Heart left ventricle (tissue), 13 donors: ENCODE data around the gene TBL1X.

Source experiments
- POLR2A ChIP-seq, 2 donors: fragments of 450-650 bp; IDR thresholded peaks; one replicate each; pipeline ENCODE4 v1.6.1; 2017; ENCODE audit warnings: antibody characterized with exemption in 2 of 2, mild to moderate bottlenecking in 2 of 2, moderate library complexity in 2 of 2
- TF ChIP-seq, protein P1 (sequence below), 12 donors: fragments of 200-600 bp; sonication (generic) in 4 of 12; IDR thresholded peaks; one replicate each; pipeline versions ENCODE4 v1.5.0 to v1.8.0; 2018 to 2022; ENCODE audit warnings: antibody characterized with exemption in 12 of 12, mild to moderate bottlenecking in 5 of 12
- donor health status: ischemic (EF 13 %, LVEDD 7.1; RV severe dilation, severe dysfunction).
- donor health status: DM: no; HTN: yes; CAD: no.
- donor health status: DM: no; HTN: no; CAD: no.
- donor health status: ischemic (EF 25% LVEDD 6.9; RV normal size, moderate dysfunction).
- donor health status: ischemic (EF 25% LVEDD 5.7; RV mildly dilated, moderate dysfunction).
- donor health status: ischemic (EF 35%, LVEDD 5.7; RV mildly dilated, moderate dysfunction).
- donor health status: nonischemic (EF 11% LVEDD 7.7; RV severe dilation, severe dysfunction).
- donor health status: DM: yes; HTN: yes; CAD: no.
- donor health status: PGD.
- donor health status: ischemic (EF 29% LVEDD 5.4; RV normal size, mild dysfunction).
- donor health status: nonischemic (EF 23%, LVEDD 6.1; RV moderate dilation, normal function).

DNA sequence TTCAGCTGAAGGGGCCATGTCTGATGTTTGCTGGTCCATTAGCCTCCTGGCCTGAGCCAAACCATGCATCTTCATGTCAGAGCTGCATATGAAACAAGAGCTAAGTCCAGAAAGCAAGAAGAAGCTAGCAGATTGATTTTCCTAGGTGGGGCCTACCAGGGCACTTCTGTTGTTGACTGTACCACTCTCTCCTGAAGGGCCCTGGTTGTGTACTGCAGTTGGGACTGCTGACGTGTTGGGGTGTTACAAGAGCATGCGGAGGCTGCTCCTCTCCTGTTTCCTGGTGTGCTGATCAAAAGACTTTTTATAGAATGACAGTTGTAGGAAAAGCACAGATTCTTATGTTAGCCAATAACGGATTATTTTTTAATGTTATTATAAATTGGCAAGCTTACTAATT lies 145.1 kb downstream of the TBL1X start:
- TF ChIP-seq, protein P1, sequence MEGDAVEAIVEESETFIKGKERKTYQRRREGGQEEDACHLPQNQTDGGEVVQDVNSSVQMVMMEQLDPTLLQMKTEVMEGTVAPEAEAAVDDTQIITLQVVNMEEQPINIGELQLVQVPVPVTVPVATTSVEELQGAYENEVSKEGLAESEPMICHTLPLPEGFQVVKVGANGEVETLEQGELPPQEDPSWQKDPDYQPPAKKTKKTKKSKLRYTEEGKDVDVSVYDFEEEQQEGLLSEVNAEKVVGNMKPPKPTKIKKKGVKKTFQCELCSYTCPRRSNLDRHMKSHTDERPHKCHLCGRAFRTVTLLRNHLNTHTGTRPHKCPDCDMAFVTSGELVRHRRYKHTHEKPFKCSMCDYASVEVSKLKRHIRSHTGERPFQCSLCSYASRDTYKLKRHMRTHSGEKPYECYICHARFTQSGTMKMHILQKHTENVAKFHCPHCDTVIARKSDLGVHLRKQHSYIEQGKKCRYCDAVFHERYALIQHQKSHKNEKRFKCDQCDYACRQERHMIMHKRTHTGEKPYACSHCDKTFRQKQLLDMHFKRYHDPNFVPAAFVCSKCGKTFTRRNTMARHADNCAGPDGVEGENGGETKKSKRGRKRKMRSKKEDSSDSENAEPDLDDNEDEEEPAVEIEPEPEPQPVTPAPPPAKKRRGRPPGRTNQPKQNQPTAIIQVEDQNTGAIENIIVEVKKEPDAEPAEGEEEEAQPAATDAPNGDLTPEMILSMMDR (IDR thresholded peaks at IDR 0.05), result no peak
- no peak for TF ChIP-seq POLR2A (IDR thresholded peaks at IDR 0.05)
